HT1080 (cell line): ENCODE data around the gene NFE2L2. TPM values are rescaled to one million over a fixed set of nuclear protein-coding genes. Genes with fewer than 3 reads are reported as not detected.
A peak's percentile ranks its signal among the peaks of the same experiment; 100 is the strongest.
"Not testable (repeated sequence)": the region's sequence is repeated elsewhere in the genome, so short reads cannot be mapped to it uniquely, and the experiment has no call there.

Source experiments
- DNase-seq: peaks from one replicate; pipeline ENCODE4 v3.0.0-alpha.2; 2015; ENCODE audit warnings: low read depth
- polyA plus RNA-seq, 2 experiments: library from polyadenylated mRNA; depleted of rRNA; stranded (reverse); fragments of >200 nt; gene quantifications; 2 replicates each; pipeline ENCODE4 v1.2.3, GENCODE V29; 2015
- total RNA-seq: library from RNA; depleted of rRNA; stranded (reverse); fragments of >200 nt; shearing (Covaris generic); gene quantifications from 2 replicates; pipeline ENCODE4 v1.2.3, GENCODE V29; 2014; rRNA removed

The NFE2L2 gene
- 22.4 and 43.0 TPM in 2 replicates for total RNA-seq
- 79.1 and 91.9 TPM in 2 replicates for polyA plus RNA-seq (2015; cell fraction: cytosol; rRNA removed)
- 107 and 109 TPM in 2 replicates for polyA plus RNA-seq (2015; cell fraction: nucleus; rRNA removed)

- peak; percentile 85 for DNase-seq
Observed at GRCh38 chr2:177264693-177265587, at the start of gene NFE2L2. Gene NFE2L2 (minus strand): TSS chr2:177264727. CDS start chr2:177264576, 151 bp downstream.

DNA sequence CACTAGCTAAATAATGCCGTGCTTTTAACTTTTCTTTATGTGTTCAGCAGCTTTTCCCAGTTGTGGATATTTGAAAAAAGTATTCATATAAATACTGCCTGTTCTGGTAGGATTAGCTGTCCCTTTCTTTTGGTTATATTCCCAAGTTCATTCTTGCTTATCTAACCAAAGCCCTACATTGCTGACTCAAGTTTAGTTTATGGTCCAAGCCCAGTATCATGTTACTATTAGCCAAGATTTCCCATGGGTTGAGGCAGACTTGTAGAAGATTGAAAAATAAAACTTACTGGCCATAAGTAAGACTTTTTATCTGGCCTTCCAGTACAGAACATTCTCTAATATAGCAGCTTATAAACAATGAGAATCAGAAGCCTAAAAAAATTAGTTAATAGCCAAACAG lies 49.7 kb upstream of the NFE2L2 start:
- DNase-seq = peak; percentile 41

DNA sequence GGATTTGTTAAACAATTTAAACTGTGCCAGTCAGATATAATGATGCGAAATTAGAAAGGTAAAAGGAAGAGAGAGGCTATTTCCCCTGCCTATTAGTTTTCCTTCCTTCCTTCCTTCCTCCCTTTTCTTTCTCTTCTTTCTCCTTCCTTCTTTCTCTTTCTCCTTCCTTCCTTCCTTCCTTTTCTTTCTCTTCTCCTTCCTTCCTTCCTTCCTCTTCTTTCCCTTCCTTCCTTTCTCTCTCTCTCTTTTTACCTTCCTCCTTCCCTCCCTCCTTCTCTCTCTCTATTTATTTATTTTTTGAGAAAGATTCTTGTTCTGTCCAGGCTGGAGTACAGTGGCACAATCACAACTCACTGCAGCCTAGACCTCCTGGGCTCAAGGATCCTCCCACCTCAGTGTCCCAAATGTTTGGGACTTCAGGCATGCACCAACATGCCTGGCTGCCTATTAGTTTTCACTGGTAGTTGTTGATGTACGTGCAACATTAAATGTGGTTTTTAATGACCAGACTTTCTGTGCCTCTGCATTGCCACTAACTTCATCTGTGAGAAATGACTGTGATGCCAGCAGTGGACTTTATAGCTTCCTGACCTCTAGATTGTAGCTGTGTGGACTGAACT lies 48.7 kb upstream of the NFE2L2 start:
- DNase-seq = no peak

DNA sequence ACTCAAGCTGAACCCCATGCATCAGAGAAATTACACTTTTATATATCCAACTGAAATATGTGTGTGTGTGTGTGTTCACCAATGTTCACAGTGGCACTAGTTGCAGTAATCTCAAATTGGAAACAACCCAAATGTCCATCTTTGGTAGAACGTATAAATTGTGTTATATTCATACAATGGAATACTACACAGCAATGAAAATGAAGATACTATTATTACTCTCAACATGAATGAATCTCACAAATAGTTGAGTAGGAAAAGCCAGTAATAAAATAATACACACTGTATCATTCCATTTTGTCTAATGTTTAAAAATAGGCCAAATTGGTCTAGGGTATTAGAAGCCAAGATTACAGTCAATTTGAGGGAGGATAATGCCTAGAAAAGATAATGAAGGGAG lies 48.0 kb upstream of the NFE2L2 start:
- DNase-seq = no peak

DNA sequence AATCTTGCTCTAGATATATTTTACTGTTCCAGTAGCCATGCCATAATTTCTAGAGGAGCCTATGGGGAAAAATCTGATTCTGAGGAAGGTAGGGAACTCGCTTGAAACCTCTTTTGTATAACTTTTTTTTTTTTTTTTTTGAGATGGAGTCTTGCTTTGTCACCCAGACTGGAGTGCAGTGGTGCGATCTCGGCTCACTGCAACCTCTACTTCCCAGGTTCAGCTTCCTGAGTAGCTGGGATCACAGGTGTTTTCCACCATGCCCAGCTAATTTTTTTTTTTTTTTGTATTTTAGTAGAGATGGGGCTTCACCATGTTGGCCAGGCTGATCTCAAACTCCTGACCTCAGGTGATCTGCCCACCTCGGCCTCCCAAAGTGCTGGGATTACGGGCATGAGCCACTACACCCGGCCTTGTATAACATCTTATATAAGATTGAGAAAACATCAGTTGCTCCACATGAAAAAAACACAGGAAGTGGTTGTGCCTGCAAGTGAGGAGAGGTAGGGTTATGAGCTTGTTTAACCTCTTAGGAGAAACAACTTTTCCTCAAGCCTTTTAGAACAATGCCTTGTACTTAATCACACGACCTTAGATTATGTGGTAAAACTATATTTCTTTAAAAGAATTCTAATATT lies 45.3 kb upstream of the NFE2L2 start:
- not testable (repeated sequence) for DNase-seq

DNA sequence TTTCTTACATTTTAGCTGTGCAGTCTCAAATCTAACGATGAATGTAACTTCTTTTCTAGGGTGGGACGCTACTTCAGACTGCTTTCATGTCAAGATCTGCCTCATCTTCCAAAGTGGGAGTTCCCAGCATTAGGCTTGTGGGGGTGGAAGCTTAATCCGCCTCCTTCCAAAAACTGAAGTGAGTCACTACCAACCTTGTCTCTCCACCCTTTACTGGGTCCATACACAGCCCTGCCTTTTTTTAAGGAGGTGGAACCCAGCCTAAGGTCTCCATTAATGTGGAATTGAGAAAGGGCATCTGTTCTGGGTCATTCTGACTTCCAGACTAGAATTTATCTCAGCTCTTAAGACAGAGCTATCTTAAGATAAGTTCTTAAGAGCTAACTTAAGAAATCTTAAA lies 42.0 kb upstream of the NFE2L2 start:
- DNase-seq = no peak

DNA sequence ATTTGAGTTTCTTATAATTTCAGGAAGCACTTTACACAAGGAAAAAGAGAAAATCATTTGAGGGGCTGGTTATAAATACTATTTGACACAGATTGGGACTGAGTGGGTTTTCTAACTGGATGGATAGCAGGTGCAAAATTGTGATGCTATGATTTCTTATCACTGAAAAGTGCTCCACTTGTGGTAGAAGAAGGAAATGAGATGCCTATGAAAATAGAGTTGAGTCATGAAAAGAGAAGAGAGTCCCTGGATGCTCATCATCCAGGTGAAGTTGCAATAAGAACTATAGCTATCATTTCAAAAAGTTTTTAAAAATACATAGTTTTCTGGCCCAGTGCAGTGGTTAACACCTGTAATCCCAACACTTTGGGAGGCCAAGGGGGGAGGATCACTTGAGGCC lies 39.4 kb upstream of the NFE2L2 start:
- DNase-seq = no peak

DNA sequence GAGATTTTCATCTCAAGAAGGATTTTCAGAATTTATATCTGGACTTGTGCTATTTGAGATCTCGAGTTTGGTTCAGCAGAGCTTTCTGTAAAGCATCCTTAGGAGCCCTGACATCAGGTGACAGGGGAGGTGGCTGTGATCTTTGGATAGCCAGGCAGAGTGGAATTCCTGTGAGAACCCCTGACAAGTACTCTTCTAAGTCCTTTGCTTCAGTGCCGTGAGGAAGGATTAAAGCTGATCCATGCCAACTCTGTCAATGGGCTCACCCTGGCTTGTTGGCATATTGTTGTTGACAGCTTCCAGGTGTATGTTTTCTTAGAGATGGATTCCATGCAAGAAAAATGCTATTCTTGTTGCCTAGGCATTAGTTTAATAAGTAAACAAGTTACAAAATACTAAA lies 38.0 kb upstream of the NFE2L2 start:
- DNase-seq = no peak

- no peak for DNase-seq
Observed at GRCh38 chr2:177298191-177298590, 33.7 kb upstream of the NFE2L2 start.

DNA sequence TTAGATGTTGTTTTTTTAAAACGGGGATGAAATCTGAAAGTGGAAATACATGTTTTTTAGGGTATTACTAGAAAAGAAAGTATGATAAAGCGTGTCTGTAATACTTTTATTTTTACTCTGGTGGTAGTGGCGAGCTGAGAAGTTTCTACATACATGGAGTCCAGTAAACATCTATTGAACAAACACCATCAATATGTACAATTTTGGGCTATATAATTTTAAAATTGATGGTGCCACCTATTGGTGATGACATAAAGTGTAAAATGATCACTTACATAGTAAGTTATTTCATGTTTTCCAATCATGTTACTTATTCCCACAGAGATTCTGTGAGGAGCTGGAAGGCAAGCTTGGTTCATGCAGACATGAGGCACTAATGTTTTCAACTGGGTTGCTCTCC lies 31.5 kb upstream of the NFE2L2 start:
- peak; percentile 9 for DNase-seq

DNA sequence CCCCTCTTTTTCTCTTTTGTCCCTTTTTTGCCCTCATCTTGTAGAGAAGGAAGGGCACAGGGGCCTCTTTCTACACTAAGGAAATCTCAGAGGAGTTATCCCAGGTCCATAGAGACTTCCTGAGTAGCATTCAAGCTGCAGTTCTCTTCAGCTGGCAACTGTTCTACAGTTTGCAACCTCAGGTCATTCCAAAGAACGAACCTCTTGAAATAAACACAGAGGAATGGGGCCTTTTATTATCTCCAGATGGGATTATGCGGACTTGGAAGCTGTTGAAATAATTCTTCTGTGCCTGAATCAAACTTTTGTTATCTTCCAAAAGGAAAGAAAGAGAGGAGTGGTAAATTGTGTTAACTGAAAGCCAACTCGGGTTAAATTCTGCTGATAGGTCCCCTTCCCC lies 31.0 kb upstream of the NFE2L2 start:
- DNase-seq = no peak

DNA sequence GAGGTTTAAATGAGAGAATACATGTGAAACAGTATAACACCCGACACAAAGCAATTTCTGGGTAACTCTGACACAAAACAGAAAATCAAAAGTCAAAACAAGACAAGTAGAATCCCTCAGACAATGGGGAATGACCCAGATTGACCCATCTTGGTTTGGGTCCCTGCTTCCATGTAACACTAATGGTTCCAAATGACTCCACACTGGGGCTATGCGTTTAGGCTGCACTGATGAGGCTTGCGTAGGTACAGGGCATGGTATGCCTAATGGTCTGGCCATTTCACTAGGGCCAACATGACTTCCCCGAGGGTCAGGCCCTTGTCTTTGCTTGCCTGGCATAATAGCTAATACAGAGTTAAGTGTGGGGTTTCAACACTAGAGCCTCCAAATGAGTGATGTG lies 27.2 kb upstream of the NFE2L2 start:
- DNase-seq = no peak

DNA sequence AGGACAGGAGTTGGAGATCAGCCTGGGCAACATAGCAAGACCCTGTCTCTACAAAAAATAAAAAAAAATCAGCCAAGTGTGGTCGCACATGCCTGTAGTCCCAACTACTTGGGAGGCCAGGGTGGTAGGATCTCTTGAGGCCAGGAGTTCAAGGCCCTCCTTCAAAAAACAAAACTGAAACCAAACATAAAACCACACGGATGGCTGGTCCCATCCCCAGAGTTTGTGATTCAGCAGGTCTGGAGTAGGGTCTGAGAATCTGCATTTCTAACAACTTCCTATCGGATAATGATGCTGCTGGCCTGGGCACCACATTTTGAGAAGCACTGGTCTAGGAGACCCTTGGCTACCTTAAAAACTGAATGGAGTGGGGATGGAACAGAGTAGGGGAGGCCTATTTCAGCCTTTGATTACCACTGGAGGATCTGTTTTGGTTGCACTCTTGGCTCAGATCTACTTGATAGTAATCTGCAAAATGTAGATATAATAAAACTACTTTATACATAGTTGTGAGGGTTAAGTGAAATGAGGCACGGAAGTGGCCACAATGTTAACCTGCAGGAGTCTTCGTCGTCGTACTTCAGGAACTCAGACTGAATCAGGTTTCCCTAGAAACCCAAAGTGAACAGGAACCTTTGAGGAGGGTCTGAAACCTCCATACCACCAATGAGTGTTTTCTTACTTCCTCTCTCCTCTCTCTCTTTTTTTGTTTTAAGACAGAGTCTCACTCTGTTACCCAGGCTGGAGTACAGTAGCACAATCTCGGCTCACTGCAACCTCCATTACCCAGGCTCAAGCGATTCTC lies 25.5 kb upstream of the NFE2L2 start:
- DNase-seq = no peak

DNA sequence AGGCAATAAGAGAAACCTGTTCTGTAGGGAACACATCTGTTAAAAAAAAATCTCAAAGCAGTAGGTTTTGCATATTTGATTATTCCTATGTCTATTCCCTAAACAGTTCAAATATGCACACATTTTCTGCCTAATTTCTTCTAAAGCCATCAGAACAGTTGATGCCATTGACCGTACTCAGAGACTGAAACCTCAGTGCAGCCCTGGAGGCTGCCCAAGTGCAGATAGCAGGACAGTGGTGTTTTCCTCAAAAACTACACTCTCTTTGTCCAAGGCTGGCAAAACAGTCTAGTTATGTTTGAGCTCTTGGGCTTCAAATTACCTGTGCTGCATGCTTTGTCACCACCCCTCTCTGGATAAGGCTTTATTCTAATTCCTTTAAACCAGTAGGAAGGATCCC lies 23.3 kb upstream of the NFE2L2 start:
- no peak for DNase-seq

DNA sequence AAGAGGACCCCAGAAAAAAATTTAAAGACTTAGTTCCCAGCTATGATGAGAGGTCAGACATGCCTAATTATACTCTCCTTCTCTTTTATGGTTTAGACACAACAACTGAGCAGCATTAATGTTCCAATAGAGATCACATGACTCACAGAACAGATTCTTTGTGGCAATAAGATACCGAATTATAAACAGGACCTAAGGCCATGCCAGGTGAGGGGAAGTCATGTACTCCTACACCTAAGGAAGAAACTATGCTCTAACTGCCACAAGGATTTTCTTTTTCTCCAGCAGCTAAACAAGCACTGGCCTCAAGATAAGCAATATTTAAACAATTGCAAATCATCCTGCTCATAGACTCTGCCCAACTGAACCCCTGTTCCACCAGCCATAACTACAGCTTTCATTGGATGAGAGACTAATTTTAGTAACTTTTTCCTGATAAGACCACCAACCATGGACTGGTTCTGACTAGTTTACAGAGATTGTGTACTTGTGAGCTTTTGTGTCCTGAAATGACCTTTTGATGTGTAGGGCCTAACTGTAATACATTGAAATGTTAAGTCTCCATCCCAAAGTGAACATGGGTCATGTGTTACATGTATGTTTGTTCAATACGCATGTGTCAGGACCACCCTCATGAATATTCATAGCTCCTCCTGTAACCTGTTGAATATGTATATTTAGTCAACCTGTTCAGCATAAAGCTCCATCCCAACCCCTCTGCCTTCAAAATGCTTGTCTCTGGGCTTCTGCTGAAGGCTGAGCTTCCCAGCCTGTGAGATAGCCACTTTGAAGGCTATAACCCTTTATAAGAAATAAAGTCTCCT lies 21.6 kb upstream of the NFE2L2 start:
- DNase-seq = no peak

GRCh38 chr2:177284531-177284930 lies 20.0 kb upstream of the NFE2L2 start:
- no peak for DNase-seq

DNA sequence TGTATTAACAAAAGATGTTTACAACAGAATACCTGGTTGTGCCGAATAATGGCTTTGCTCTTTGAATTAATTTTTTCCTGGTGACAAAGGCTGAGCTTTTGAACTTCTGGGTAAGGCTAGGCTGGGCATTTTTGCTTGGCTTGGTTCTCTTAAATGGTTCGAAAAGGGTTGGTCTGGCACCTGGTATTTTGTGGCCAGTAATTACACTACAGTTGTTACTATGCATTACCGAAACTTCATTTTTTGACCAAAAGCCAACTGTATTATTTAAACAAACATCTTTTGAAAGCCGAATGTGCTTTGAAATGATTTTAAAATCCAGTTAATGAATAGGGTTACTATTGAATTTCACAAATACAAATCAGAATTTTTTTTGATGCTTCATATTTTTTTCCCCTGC lies 19.4 kb upstream of the NFE2L2 start:
- DNase-seq = no peak

- DNase-seq = no peak
Observed at GRCh38 chr2:177282787-177283572, 18.5 kb upstream of the NFE2L2 start.

DNA sequence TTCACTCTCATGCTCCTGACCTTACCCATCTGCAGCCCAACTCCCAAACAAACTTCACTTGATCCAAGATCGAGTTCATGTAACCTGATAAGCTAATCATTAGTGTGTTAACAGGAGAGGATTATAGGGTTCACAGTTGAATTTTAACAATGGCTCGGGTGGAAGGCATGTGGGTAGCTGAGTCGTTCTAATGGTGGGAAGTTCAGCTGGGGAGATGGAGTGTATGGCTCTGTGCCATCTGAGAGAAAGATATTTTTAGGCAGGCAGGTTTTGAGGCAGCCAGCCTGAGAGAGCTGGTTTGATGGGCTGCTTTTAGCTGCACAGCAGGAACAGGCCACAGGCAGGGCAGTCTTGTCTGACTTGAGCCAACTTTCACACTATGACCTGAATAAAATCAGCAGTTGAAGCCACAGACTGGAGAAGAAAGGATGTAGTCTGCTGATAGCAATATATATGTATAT lies 17.7 kb upstream of the NFE2L2 start:
- peak; percentile 53 for DNase-seq
